ENCODE data around the gene BPIFB6.

The BPIFB6 gene

DNA sequence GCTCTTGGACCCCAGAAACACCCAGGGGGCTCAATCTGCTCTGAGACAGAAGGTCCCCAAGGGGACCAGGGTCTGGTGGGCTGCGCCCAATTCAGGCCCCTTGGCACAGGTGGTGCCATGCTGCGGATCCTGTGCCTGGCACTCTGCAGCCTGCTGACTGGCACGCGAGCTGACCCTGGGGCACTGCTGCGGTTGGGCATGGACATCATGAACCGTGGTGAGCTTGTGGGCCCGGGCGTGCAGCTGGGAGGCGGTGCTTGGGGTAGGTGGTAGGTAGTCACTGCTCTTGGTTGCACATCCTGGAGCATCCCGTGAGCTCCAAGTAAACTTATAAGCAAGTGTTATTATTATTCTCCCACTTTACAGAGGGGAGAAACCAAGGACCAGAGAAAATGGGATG lies at the start of gene BPIFB6:
Gene BPIFB6, plus strand, starts transcription at position 118 of the 400 bp plus-strand sequence. Its CDS starts 0 bp downstream, at position 118.
- DNase-seq, result no peak

DNA sequence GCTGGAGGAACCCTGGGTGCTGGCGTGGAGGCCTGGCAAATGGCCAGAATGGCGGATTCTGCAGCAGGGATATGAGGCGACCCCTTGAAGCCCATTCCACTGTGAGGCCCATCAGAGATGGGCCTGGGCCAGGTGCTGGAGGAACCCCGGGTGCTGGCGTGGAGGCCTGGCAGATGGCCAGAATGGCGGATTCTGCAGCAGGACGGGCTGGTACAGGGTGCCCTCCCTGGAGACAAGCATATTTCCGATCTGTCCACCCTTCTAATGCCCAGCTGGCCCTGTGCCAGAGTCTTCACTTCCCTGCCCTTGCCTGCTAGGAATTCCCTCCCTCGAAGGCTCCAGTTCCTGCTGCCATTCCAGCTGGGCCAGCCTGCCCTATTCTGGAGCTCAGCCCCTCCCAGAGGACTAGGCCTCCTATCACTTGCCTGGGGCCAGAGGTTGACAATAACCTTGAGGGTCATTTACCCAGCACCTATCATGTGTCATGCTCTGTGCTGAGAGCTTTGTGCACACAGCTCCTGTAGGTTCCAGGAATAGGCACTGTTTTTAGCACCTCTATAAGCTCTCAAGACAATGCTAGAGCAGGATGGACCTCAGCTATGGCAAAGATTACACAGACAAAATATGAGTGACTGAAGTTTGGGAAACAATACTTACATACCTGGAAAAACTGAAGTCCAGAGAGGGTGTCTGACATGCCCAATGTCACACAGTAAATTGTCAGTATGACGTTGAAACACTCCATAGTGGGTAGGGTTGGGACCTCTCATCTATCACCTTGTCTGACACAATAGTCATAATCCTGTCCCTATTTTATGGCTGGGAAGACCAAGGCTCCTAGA lies 48.6 kb upstream of the BPIFB6 start:
- no peak for DNase-seq

GRCh38 chr20:32983459-32984112 lies 47.9 kb upstream of the BPIFB6 start:
- DNase-seq, result no peak

GRCh38 chr20:32984196-32984595 lies 47.3 kb upstream of the BPIFB6 start:
- no peak for DNase-seq

DNA sequence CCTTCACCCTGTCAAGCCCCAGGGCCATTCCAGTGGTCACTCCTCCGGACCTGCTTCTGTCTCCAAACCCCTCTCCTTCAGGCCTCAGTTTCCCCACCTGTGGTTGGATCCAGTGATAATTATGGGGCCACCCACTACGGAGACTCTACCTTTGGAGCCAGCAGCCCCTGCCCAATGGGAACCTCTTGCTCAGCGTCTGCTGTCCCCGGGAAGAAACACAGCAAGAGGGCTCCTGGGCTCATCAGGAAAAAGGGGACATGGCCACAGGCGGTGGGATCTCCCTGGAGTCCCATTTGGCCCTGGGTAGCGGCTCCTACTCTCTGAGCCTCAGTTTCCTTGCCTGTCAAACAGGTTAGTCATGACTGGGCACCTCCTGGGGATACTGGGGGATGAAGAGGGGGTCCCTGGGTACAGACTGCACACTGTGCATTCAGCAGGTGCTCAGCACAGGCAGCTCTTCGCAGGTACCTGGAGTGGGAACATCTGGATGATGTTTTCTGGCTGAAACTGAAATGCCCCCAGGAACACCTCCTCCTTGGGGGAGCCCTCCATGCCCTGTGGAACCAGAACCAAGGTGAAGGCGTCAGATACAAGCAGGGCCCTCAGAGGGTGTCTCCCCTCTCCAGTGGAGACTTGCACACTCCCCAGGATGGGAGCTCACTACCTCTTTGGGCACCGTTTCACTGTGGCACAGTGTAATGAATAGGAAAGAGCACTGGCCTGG lies 46.7 kb upstream of the BPIFB6 start:
- DNase-seq, result no peak

DNA sequence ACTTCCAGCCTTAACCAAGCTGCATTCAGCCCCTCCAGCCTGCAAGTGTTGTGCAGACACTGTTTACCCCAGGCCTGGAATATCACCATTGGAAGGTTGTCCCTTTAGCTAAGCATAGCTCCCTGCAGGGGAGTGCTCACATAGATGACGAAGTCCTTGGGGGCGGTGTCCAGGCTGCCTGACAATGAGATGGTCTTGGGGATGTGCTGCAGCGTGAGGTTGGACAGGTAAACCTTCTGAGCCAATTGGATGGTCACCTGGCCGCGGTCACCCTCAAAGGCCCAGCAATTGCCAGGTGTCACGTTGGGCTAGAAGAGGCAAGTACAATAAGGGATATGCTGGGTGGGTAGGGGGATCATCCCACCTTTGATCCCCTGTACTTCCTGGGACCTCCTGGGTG lies 45.9 kb upstream of the BPIFB6 start:
- DNase-seq, result no peak

- no peak for DNase-seq
Observed at GRCh38 chr20:32986331-32986966, 45.0 kb upstream of the BPIFB6 start.

DNA sequence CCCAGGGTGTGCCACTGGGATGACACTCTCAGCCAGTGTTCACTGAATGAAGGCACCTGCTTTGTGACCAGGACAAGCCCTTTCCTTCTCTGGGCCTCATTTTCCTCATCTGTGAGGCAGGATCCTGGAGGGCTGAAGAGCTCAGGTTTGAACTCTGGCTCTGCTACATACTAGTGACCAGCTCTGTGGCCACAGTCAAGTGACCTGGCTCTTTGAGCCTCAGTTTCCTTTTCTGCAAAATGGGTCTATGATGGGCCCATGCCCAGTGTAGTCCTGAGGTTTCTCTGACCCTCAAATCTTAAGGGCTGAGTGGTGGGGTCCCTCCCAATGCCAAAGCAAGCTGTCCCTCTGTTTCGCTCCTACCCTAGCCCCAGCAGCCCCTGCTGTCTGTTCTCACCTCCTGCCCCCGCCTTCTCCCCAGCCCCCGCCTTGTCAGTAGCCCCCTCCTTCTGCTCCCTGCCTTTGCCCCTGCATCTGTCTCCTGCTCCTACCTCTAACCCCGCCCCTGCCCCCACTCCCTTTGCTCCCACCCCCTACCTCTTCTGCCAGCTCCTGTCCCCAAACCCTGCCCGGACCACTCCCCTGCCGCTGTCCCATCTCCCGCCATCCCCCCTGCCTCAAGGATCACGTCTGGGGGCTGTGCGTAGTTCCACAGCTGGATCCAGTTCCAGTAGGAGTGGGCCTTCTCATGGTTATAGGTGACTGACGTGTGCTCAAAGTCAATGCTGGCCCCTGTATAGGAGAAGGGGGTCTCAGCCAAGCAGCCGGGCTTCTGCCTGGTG lies 44.2 kb upstream of the BPIFB6 start:
- no peak for DNase-seq

DNA sequence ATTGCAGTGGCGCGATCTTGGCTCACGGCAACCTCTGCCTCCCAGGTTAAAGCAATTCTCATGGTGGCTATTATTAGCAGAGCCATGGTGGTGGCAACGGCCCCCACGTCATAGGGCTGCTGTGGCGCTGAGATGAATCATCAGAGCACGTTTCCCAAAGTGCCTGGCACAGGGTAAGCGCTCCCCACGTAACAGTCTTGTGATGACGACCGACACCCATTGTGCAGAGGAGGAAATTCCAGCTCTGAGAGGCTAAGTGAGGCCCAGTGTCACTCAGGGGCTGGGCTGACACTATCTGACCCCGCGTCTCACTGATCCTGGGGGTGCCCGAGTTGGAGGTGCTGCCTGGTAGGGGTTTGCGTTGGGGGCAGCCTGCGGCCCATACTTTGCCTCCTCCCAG lies 43.4 kb upstream of the BPIFB6 start:
- no peak for DNase-seq

DNA sequence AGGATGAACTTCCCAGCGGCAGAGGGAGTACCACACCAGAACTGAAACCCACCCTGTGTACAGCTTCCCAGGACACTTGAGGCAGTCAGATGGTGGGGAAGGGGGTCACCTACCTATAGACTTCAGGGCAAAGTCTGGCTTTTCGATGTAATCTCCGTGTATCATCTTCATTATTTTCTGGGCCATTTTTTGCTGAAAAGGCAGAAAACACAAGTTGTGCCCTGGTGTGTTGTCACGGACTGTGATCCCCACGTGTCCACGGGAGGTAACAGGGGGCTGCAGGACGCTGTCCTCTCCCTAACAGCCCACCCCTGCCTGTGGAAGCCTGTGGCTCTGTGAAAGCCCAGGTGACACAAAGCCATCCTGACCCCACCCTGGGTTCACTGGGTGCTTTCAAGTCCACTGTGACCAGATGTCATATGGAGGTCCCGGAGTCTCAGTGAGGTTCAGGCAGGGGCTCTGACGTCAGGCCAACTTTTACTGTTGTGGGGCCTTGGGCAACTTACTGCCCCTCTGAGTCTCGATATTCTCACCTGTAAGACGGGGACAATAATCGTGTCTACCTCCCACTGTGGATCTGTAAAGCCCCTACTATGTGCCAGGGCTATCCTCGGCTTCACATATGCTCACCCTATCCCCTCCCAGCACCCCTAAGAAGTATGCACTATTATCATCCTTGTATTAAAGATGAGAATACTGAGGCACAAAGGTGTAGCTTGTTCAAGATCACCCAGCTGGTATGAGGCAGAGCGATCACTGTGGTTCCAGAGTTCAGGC lies 41.8 kb upstream of the BPIFB6 start:
- no peak for DNase-seq

DNA sequence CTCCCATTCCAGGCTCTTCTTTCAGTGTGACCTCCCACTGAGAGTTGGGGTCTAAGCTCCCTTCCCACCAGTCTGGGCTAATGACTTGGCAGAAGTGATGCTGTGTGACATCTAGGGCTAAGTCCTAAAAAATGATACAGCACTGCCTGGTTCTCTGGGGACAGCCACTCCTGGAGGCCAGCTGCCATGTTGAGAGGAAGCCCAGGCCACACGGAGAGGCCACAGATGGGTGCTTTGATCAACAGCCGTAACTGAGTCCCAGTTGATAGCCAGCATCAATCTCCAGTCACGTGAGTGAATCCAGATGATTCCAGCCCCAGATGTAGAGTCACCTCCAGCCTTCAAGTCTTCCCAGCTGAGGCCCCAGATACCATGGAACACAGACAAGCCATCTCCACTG lies 41.0 kb upstream of the BPIFB6 start:
- no peak for DNase-seq

DNA sequence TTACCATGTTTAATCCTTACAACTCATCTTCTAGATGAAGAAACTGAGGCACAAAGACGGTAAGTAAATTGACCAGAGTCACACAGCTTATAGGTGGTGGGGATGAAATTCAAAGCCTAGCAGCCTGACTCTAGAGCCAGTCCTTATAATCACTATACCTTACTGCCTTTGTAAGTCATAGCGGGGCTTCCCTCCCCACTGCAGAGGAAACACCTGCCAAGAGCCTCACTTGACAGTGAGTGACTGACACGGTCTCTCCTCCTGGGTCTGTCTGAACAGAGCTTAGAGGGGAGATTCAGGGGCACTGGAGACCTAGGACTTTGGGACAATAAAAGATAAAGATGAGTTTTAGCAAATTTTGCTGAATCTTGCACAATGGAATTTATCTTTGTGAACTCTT lies 40.1 kb upstream of the BPIFB6 start:
- DNase-seq, result no peak

GRCh38 chr20:32991792-32992641 lies 39.4 kb upstream of the BPIFB6 start:
- no peak for DNase-seq

DNA sequence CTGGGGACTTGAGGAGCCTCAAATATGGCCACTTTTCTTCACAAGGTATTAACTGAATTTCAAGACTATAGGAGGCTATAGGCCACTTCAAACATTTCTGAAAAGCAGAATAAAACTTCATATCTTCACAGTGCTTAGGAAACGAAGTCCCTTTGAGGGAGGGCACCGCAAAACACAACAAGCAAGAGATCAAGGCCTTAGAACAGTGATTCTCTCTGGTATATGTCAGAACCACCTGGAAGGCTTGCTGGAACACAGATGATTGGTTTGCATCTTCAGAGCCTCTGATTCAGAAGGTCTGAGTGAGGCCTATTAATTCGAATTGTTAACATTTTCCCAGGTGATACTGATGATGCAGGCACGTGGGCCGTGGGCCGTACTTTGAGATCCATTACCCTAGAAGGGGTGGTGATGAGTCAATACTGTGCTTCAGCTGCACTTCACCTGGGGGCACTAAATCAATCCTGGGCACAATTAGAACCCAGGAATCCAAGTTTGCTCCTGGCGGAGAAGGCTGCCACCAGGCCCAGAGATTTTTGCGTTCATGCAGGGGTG lies 37.9 kb upstream of the BPIFB6 start:
- no peak for DNase-seq

GRCh38 chr20:32995802-32996201 lies 35.6 kb upstream of the BPIFB6 start:
- no peak for DNase-seq

- no peak for DNase-seq
Observed at GRCh38 chr20:32997431-32997830, 34.0 kb upstream of the BPIFB6 start.

GRCh38 chr20:32999603-33000250 lies 31.7 kb upstream of the BPIFB6 start:
- DNase-seq, result peak; percentile 31

DNA sequence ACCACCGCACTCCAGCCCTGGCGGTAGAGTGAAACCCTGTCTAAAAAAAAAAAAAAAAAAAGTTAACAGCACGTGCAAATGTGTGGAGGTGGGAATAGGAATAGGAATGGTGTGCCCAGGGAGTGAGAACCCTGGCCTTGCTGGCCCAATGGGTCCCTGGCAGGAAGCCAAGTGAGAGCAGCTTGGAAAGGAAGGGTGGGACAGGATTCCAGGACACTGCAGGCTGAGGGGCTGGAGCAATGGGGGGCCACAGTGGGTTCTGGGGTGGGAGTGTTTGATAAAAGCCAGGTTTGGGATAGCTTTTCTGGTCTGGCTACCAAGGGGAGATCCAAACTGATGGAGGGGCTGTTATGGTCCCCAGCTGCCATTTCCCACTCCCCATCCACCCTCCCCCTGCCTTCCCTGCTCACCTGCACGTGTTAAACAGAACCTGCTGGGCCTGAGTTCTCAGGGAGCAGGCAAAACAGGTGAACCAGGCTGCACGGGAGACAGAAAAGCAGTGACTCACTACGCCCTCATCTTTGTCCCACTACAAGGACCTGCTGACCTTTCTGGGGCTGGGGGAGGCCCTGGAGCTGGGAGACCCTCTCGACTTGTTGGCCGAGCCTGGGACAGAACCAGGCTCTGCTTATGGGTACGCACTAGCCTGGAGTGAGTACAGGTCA lies 30.5 kb upstream of the BPIFB6 start:
- DNase-seq, result no peak
